ENCODE results near the gene SPOCK1. TPM values are rescaled to one million over a fixed set of nuclear protein-coding genes. Genes with fewer than 3 reads are reported as not detected.
A peak's percentile ranks its signal among the peaks of the same experiment; 100 is the strongest.

SPOCK1 gene
- total and polyA plus RNA-seq, 2 experiments from 2014 or later = 4.1 to 14.0 TPM

DNA sequence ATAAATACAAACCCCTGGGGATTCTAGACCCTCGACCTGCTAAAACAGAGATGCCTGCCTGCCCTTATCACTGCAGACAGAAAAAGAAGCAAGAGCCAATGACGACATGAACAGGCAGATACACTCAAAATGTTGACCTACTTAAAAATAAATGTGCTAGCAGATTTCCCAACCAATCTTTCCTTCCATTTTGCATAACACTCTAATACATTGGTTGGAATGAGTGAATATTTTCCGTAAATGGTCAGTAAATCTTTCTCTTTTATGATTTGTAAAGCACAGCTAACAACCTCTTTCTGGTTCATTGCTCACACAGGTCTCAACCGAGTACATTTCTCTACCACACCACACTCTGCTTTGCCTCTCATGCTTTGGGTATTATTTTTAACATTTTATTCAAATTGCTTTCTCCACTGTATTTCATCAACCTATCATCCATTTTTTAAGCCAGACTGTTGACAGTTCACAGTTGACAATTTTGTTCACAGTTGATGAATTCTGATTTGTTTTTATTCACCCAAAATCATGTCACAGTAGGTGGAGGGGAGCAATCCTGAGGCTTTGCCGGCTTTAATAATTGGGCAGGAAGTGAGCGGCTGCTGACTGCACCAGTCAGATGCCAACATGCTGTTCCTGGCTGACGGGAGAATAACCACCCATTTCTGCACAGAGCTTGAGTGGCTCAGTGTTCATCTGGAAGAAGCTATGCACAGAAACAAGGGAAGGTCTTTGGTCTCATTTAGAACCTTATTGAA lies 426.6 kb downstream of the SPOCK1 start:
- Histone ChIP-seq H3K36me3 (no peaks in the 10 kb centered on the region), H3K4me3 (no peak overlapping the region), H3K27me3 (no peaks in the 10 kb centered on the region), H3K4me1 (ENCODE audit: low read depth) (peaks cover 11% of the 10 kb centered on the region), H3K9me3 (ENCODE audit: low read depth) (no peaks in the 10 kb centered on the region), H3K27ac (no peak overlapping the region)
- peak in 1 of 2 donors; percentile 67 for DNase-seq (ENCODE audit: low read depth in 1 of 2, low spot score in 1 of 2)
- TF ChIP-seq, protein P1, sequence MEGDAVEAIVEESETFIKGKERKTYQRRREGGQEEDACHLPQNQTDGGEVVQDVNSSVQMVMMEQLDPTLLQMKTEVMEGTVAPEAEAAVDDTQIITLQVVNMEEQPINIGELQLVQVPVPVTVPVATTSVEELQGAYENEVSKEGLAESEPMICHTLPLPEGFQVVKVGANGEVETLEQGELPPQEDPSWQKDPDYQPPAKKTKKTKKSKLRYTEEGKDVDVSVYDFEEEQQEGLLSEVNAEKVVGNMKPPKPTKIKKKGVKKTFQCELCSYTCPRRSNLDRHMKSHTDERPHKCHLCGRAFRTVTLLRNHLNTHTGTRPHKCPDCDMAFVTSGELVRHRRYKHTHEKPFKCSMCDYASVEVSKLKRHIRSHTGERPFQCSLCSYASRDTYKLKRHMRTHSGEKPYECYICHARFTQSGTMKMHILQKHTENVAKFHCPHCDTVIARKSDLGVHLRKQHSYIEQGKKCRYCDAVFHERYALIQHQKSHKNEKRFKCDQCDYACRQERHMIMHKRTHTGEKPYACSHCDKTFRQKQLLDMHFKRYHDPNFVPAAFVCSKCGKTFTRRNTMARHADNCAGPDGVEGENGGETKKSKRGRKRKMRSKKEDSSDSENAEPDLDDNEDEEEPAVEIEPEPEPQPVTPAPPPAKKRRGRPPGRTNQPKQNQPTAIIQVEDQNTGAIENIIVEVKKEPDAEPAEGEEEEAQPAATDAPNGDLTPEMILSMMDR (IDR thresholded peaks at IDR 0.05; ENCODE audit: low read depth, low read length) = no peak

DNA sequence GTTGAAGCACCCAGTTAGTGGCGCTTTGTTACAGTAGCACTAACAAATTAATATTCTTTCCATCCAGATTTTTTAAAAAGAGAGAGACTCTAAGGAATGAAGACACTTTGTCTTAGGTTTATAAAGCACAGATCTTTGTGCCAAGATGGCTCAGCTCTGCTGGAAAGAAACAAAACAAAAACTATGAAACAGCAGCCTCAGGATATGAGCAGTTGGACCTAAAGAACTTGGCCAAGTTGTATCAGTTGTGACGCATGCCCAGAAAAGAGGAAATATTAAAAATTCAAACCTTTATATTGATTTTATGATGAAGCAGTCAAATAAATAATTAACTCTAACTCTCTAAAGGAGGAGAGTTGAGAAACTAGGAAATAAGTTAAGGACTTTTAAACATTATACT lies 427.2 kb downstream of the SPOCK1 start:
- DNase-seq (ENCODE audit: low read depth in 1 of 2, low spot score in 1 of 2) = peak in 1 of 2 donors; percentile 35
- no peak overlapping the region for H3K27ac ChIP-seq
- TF ChIP-seq, protein P1 (IDR thresholded peaks at IDR 0.05; ENCODE audit: low read depth, low read length) = no peak
- H3K27me3 ChIP-seq = no peaks in the 10 kb centered on the region
- no peak overlapping the region for H3K4me3 ChIP-seq
- H3K4me1 ChIP-seq (ENCODE audit: low read depth) = peaks cover 11% of the 10 kb centered on the region
- H3K36me3 ChIP-seq = no peaks in the 10 kb centered on the region
- no peaks in the 10 kb centered on the region for H3K9me3 ChIP-seq (ENCODE audit: low read depth)

DNA sequence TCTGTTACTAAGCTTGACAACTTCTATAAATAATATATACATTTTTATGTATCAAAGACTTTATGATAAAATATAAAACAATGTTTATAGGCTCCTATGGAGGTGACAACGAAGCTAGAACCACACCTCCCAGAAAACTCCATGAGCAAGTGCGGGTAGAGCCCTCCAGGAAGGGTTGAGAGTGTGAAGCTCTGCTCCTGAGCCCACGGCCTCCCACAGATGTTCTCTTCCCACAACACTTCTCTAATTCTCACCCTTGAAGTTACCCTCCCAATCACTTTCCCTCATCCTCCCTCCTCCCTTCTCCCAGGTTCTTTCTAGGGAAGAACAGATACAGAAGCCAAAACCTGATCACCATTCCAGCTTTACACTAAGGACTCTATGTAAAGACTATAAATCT lies 427.6 kb downstream of the SPOCK1 start:
- Histone ChIP-seq H3K36me3 (no peaks in the 10 kb centered on the region), H3K27ac (no peak overlapping the region), H3K4me1 (ENCODE audit: low read depth) (peaks cover 11% of the 10 kb centered on the region), H3K4me3 (no peak overlapping the region), H3K27me3 (no peaks in the 10 kb centered on the region), H3K9me3 (ENCODE audit: low read depth) (no peaks in the 10 kb centered on the region)
- no peak for DNase-seq (ENCODE audit: low read depth in 1 of 2, low spot score in 1 of 2)
- TF ChIP-seq, protein P1 (IDR thresholded peaks at IDR 0.05; ENCODE audit: low read depth, low read length) = no peak

DNA sequence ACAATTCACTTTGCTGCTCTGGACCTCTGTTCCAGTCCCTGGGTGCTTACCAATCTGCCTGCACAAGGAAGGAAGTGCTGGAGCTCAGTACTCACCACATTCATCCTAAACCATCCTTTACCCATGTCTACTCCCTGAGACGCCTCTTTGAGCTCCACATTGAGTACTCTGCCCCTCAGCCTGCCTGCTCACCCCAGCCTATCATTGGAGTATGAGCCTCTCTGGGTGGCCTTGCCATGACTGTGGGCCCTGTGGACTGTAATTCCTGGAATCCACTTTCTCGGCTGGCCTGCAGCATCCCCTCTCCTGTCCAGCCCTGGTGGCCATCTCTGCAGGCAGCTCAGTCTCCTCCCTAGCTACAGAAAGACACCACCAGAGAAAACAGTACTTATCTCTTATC lies 428.6 kb downstream of the SPOCK1 start:
- no peak for DNase-seq (ENCODE audit: low read depth in 1 of 2, low spot score in 1 of 2)
- Histone ChIP-seq H3K4me3 (no peak overlapping the region), H3K27ac (no peak overlapping the region), H3K9me3 (ENCODE audit: low read depth) (no peaks in the 10 kb centered on the region), H3K36me3 (no peaks in the 10 kb centered on the region), H3K4me1 (ENCODE audit: low read depth) (peaks cover 11% of the 10 kb centered on the region), H3K27me3 (no peaks in the 10 kb centered on the region)
- TF ChIP-seq, protein P1 (IDR thresholded peaks at IDR 0.05; ENCODE audit: low read depth, low read length) = no peak

DNA sequence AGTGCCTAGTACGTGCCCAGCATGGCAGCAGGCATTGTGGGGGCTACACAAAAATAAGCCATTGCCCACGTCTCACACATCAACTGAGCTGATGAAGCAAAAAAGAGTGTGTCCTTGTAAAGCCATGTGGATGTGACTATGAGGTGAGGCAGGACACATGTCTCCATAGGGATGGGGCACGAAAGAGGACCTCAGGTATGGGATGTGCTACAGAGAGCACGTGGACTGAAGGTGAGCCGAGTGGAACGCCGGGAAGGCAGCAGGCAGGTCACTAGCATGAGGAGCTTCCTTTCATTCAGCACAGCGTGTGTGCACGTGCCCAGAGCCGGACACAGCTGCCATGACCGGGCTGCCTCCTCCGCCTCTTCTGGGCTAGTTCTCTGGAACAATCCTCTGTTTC lies 429.8 kb downstream of the SPOCK1 start:
- TF ChIP-seq, protein P1 (IDR thresholded peaks at IDR 0.05; ENCODE audit: low read depth, low read length) = no peak
- Histone ChIP-seq H3K27me3 (no peaks in the 10 kb centered on the region), H3K4me3 (no peak overlapping the region), H3K36me3 (no peaks in the 10 kb centered on the region), H3K27ac (no peak overlapping the region), H3K9me3 (ENCODE audit: low read depth) (no peaks in the 10 kb centered on the region), H3K4me1 (ENCODE audit: low read depth) (peaks cover 11% of the 10 kb centered on the region)
- no peak for DNase-seq (ENCODE audit: low read depth in 1 of 2, low spot score in 1 of 2)
